ENCODE measurements around the gene CARMIL1.

The CARMIL1 gene

GRCh38 chr6:25453288-25453687 is 174.1 kb downstream of the CARMIL1 start:
- DNase-seq (ENCODE audit: low read depth), result no peak
- no peak overlapping the region for H3K4me3 ChIP-seq (ENCODE audit: low read depth, low read length)

DNA sequence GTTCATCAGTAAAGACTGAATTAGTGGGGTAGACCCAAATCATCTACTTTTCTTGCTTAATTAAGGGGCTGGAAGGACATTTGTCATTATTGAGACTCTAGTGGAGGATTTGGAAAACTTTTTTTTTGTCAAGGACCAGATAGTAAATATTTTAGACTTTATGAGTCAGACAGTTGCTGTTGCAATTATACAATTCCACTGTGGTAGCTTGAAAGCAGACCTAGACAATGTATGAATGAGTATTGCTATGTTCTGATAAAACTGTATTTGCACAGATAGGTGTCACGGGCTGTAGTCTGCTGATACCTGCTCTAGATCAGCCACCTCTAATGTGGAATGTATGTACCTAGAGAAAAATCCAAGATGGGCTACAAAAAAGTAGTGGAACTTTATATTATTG is 175.0 kb downstream of the CARMIL1 start:
- no peak overlapping the region for H3K4me3 ChIP-seq (ENCODE audit: low read depth, low read length)
- no peak for DNase-seq (ENCODE audit: low read depth)

- DNase-seq (ENCODE audit: low read depth), result no peak
- no peak overlapping the region for H3K4me3 ChIP-seq (ENCODE audit: low read depth, low read length)
These were observed 177.3 kb downstream of the CARMIL1 start for GRCh38 chr6:25456249-25457040.

- no peak overlapping the region for H3K4me3 ChIP-seq (ENCODE audit: low read depth, low read length)
- no peak for DNase-seq (ENCODE audit: low read depth)
These were observed 178.3 kb downstream of the CARMIL1 start for GRCh38 chr6:25457516-25457915.

GRCh38 chr6:25458485-25458884 is 179.3 kb downstream of the CARMIL1 start:
- no peak overlapping the region for H3K4me3 ChIP-seq (ENCODE audit: low read depth, low read length)
- DNase-seq (ENCODE audit: low read depth), result peak; percentile 33

DNA sequence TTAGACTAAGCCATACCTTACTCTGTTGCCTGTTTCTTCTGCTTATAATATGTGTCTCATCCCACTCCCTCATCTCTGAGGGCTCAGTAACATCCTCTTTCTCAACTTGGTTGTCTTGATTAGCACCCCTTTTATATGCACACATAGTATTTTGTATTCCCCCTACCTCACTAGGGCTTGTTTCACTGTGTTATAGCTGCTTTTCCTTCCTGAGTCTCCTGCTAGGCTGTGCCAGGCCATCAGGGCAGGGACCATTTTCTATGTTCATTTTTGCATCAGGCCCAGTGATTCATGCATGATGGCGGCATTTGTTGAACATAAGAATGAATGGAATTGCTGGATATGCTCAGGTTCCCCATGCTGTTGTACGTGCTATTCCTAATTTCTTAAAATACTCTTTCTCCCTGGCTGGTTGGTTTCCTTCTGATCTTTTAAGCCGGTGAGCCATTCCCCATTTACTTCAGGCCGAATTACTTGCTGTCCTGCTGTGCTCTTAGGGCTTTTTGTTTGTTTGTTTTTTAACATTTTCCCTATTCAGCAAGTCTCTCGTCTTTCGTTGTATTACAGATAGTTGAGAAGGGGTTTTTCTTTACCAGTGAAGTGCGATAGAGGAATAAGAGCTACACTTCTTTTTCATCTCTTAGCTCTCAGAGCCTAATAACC is 183.2 kb downstream of the CARMIL1 start:
- no peak for DNase-seq (ENCODE audit: low read depth)
- no peak overlapping the region for H3K4me3 ChIP-seq (ENCODE audit: low read depth, low read length)

DNA sequence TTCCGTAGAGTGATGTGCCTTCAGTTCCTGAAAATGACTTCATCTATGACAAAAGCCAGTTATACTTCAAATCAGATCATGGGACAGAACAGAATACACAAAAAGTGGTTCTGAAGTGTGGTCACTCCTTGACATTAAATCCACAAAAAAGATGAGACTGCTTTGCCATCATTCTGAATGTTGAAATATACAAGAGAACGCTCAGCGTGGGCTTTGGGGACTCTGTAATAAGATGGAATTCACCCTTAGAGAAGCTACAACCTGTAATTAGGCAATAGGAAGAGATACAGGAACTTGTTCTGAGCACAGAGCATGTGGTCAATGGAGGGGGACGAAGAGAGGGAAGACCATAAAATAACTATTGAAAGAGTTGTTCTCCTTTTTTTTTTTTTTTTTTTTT is 184.3 kb downstream of the CARMIL1 start:
- no peak for DNase-seq (ENCODE audit: low read depth)
- no peak overlapping the region for H3K4me3 ChIP-seq (ENCODE audit: low read depth, low read length)

GRCh38 chr6:25464225-25464624 is 185.1 kb downstream of the CARMIL1 start:
- no peak overlapping the region for H3K4me3 ChIP-seq (ENCODE audit: low read depth, low read length)

GRCh38 chr6:25465941-25466340 is 186.8 kb downstream of the CARMIL1 start:
- H3K4me3 ChIP-seq (ENCODE audit: low read depth, low read length), result no peak overlapping the region
- DNase-seq (ENCODE audit: low read depth), result no peak

More at GRCh38 chr6:25464225-25464624, 185.1 kb downstream of the CARMIL1 start:
- no peak for DNase-seq (ENCODE audit: low read depth)

- DNase-seq (ENCODE audit: low read depth), result no peak
- H3K4me3 ChIP-seq (ENCODE audit: low read depth, low read length), result no peak overlapping the region
These were observed 189.7 kb downstream of the CARMIL1 start for GRCh38 chr6:25468881-25469280.

DNA sequence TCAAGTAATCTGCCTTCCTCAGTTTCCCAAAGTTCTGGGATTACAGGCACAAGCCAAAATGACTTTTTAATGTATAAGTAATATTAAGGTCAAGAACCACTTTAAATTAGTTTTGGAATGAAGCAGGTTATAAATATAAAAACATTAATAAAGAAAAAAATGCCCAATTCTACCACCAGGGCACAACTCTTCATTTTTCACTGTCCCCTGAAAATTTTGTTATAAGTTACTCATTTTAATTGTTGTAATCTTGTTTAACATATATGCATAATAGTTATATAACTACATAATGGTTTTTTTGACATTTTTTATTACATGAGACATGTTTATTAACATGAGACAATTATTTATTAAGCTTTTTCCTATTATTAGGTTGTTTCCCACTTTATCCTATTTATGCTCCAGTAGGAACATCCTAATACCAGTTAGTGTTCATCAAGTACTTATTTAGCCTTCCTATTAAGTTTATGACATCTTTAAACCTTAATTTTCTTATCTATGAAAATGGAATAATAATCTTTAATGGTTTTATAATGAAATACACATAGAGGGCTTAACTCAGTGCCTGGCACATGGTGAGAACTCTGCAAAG is 190.7 kb downstream of the CARMIL1 start:
- H3K4me3 ChIP-seq (ENCODE audit: low read depth, low read length), result no peak overlapping the region
- no peak for DNase-seq (ENCODE audit: low read depth)

- DNase-seq (ENCODE audit: low read depth), result no peak
- H3K4me3 ChIP-seq (ENCODE audit: low read depth, low read length), result no peak overlapping the region
These were observed 193.1 kb downstream of the CARMIL1 start for GRCh38 chr6:25472306-25472705.

- no peak for DNase-seq (ENCODE audit: low read depth)
- H3K4me3 ChIP-seq (ENCODE audit: low read depth, low read length), result no peak overlapping the region
These were observed 193.7 kb downstream of the CARMIL1 start for GRCh38 chr6:25472906-25473305.

DNA sequence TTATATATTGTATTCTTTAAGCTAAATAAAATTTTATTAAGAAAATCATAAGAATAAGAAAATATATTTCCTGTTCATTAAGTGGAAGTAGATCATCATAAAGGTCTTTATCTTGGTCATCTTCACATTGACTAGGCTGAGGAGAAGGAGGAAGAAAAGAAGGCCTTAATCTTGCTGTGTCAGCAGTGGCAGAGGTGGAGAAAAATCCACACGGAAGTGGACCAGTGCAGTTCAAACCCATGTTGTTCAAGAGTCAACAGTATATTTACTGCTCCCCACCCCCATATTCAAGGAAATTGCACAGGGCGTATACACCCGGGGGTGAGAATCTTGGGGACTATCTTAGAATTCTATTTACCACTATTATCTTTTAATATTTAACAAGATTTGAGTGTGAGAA is 194.3 kb downstream of the CARMIL1 start:
- no peak for DNase-seq (ENCODE audit: low read depth)
- no peak overlapping the region for H3K4me3 ChIP-seq (ENCODE audit: low read depth, low read length)

DNA sequence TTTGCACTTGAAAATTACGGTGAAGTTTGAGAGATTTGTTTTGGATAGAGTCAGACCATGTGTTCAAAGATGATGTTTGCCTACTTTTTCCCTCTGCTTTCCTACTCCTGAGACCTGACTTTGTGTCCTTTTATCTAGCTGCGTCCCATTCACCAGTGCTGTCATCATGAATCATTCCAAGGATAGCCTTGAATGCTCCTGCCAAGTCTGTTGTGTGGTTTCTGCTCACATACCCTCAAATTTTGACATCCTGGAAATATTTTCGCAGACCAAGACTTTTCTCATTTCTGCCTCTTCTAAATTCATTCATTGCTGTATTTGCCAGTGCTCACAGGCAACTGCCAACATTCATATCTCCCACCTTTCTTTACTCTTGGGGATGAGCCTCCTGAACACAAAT is 197.0 kb downstream of the CARMIL1 start:
- H3K4me3 ChIP-seq (ENCODE audit: low read depth, low read length), result no peak overlapping the region
- DNase-seq (ENCODE audit: low read depth), result no peak

DNA sequence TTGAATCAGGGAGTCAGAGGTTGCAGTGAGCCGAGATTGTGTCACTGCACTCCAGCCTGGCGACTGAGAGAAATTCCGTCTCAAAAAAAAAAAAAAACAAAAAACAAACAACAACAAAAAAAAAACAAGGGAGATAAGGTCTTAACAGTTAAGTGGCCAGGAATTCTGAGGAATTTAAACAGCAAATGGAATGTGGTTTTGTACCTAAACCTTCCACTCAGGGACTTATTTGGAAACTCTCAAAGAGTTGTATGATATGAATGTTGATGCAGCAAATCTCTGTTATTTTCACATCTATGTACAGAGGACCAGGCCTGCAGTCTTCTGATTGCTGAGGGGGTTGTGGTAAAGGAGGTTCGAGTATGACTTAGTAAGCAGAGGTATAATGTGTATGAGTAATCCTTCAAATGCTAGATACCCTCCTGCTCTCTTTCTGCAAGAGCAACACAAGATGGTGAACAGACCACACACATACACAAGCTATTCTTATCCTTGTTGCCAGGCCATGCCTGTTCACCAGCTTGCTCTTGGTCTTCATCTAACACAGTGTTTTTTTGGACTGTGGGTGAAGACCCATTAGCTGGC is 197.9 kb downstream of the CARMIL1 start:
- H3K4me3 ChIP-seq (ENCODE audit: low read depth, low read length), result no peak overlapping the region
- DNase-seq (ENCODE audit: low read depth), result no peak

DNA sequence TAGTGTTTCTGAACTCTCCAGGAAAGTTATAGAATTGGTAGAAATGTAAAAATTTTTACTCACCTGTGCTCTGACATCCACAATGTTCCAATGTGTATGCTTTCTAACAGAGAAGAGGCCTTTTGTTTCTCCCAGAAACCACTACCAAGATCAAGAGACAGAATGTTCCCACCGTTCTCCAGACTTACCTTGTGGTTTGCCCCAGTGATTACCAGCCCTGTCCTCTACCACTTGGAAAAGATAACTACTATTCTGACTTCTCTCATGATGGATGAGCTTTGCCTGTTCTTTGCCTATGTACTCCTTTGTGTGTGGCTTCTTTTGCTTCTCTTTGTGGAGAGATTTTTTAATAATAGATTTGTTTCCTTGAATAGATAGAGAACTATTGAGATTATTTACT is 199.8 kb downstream of the CARMIL1 start:
- DNase-seq (ENCODE audit: low read depth), result no peak
- H3K4me3 ChIP-seq (ENCODE audit: low read depth, low read length), result no peak overlapping the region

- DNase-seq (ENCODE audit: low read depth), result no peak
- no peak overlapping the region for H3K4me3 ChIP-seq (ENCODE audit: low read depth, low read length)
These were observed 202.1 kb downstream of the CARMIL1 start for GRCh38 chr6:25481267-25481666.

- DNase-seq (ENCODE audit: low read depth), result no peak
- H3K4me3 ChIP-seq (ENCODE audit: low read depth, low read length), result no peak overlapping the region
These were observed 203.8 kb downstream of the CARMIL1 start for GRCh38 chr6:25482996-25483395.

DNA sequence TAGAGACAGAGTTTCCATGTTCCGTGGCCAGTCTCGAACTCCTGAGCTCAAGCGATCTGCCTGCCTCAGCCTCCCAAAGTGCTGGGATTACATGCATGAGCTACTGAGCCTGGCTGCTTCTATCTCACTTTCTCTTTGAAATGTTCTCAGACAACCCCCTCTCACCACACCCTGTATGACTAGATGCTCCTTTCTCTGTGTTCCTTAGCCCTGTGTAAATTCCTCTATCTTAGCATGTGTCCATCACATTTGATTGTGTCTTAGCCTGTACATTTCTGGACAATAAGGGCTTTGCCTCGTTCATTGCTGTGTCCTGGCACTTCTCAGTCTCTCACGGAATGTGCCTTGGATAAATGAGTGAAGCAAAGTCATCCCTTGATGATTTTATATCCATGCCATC is 204.8 kb downstream of the CARMIL1 start:
- no peak for DNase-seq (ENCODE audit: low read depth)

More for the DNA sequence above, 204.8 kb downstream of the CARMIL1 start:
- no peak overlapping the region for H3K4me3 ChIP-seq (ENCODE audit: low read depth, low read length)
